WTC11 (cell line): ENCODE results near the gene FGD5. TPM values are rescaled to one million over a fixed set of nuclear protein-coding genes. Genes with fewer than 3 reads are reported as not detected.

Experiments
- ATAC-seq: fragments of 200-7000 bp; cut with Tn5 transposase; 2 replicates; pipeline ENCODE4 v1.10.0; 2021; ENCODE audit warnings: mild to moderate bottlenecking, moderate library complexity
- CTCF ChIA-PET: fragments of 300-600 bp; sonication (Branson Sonifier 250); formaldehyde crosslinking; loops from one replicate; lab custom pipeline; 2021; ENCODE audit warnings: antibody characterized with exemption; lab: Charles Lee
- POLR2A ChIA-PET: fragments of 350-600 bp; sonication (Branson Sonifier 250); formaldehyde crosslinking; loops from one replicate; lab custom pipeline; 2021; ENCODE audit warnings: antibody characterized with exemption; lab: Charles Lee
- DNase-seq: peaks from one replicate; pipeline ENCODE4 v3.0.0; 2021; ENCODE audit warnings: low spot score
- H3K27ac Mint-ChIP-seq: 2 replicates; pipeline ENCODE4 v1.8.0; 2021; ENCODE audit warnings: mixed read lengths
- H3K27me3 Mint-ChIP-seq: 2 replicates; pipeline ENCODE4 v1.8.0; 2021; ENCODE audit warnings: low read depth, mild to moderate bottlenecking, moderate library complexity, mixed read lengths
- H3K36me3 Mint-ChIP-seq: 2 replicates; pipeline ENCODE4 v1.8.0; 2021; ENCODE audit warnings: mixed read lengths
- H3K4me1 Mint-ChIP-seq: 2 replicates; pipeline ENCODE4 v1.8.0; 2022; ENCODE audit warnings: mixed read lengths
- H3K4me3 Mint-ChIP-seq: 2 replicates; pipeline ENCODE4 v1.8.0; 2021; ENCODE audit warnings: mild to moderate bottlenecking, moderate library complexity, mixed read lengths
- H3K9me3 Mint-ChIP-seq: 2 replicates; pipeline ENCODE4 v1.8.0; 2021; ENCODE audit warnings: mixed read lengths
- ELF4 ChIP-seq: sonication (generic); formaldehyde crosslinking; IDR thresholded peaks from 2 replicates; pipeline ENCODE4 v1.8.1; 2022; ENCODE audit warnings: low read depth, mild to moderate bottlenecking, moderate library complexity, missing genetic modification reagents
- ESRRA ChIP-seq: sonication (generic); formaldehyde crosslinking; IDR thresholded peaks from 2 replicates; pipeline ENCODE4 v1.8.1; 2022; ENCODE audit warnings: mild to moderate bottlenecking, missing genetic modification reagents, borderline replicate concordance
- ETV6 ChIP-seq: sonication (generic); formaldehyde crosslinking; IDR thresholded peaks from 2 replicates; pipeline ENCODE4 v1.8.1; 2022; ENCODE audit warnings: mild to moderate bottlenecking, missing genetic modification reagents
- FOXJ3 ChIP-seq: sonication (generic); formaldehyde crosslinking; IDR thresholded peaks from 2 replicates; pipeline ENCODE4 v1.9.0; 2021; ENCODE audit warnings: missing genetic modification reagents, mild to moderate bottlenecking, borderline replicate concordance
- FOXP1 ChIP-seq: sonication (generic); formaldehyde crosslinking; IDR thresholded peaks from 2 replicates; pipeline ENCODE4 v1.8.0; 2022; ENCODE audit warnings: missing genetic modification reagents, mild to moderate bottlenecking, moderate library complexity, borderline replicate concordance
- MYBL2 ChIP-seq: sonication (generic); formaldehyde crosslinking; IDR thresholded peaks from 2 replicates; pipeline ENCODE4 v1.8.1; 2023; ENCODE audit warnings: mild to moderate bottlenecking, moderate library complexity, missing genetic modification reagents
- OVOL2 ChIP-seq: fragments of 250-450 bp; sonication (Bioruptor Pico); IDR thresholded peaks from 2 replicates; pipeline ENCODE4 v1.9.0; 2021; ENCODE audit warnings: mild to moderate bottlenecking, borderline replicate concordance
- PRRX2 ChIP-seq: fragments of 250-450 bp; sonication (Bioruptor Pico); IDR thresholded peaks from 2 replicates; pipeline ENCODE4 v1.8.0; 2021; ENCODE audit warnings: mild to moderate bottlenecking
- SMAD3 ChIP-seq: sonication (generic); formaldehyde crosslinking; IDR thresholded peaks from 2 replicates; pipeline ENCODE4 v1.8.0; 2022; ENCODE audit warnings: missing genetic modification reagents, mild to moderate bottlenecking, borderline replicate concordance
- SMAD4 ChIP-seq: sonication (generic); formaldehyde crosslinking; IDR thresholded peaks from 2 replicates; pipeline ENCODE4 v1.8.0; 2022; ENCODE audit warnings: mild to moderate bottlenecking, missing genetic modification reagents
- SP1 ChIP-seq: sonication (generic); formaldehyde crosslinking; conservative IDR thresholded peaks from 2 replicates; pipeline ENCODE4 v1.8.1; 2022; ENCODE audit warnings: missing genetic modification reagents
- ZBTB21 ChIP-seq: sonication (generic); formaldehyde crosslinking; IDR thresholded peaks from 2 replicates; pipeline ENCODE4 v1.8.1; 2023; ENCODE audit warnings: mild to moderate bottlenecking, missing genetic modification reagents, borderline replicate concordance
- ZNF263 ChIP-seq: sonication (generic); formaldehyde crosslinking; IDR thresholded peaks from 2 replicates; pipeline ENCODE4 v1.8.1; 2022; ENCODE audit warnings: low read depth, mild to moderate bottlenecking, moderate library complexity, missing genetic modification reagents
- ZNF396 ChIP-seq: fragments of 250-450 bp; sonication (Bioruptor Pico); IDR thresholded peaks from 2 replicates; pipeline ENCODE4 v1.8.0; 2021; ENCODE audit warnings: mild to moderate bottlenecking, moderate library complexity, borderline replicate concordance
- total RNA-seq: library from RNA; stranded (reverse); gene quantifications from 3 replicates; pipeline ENCODE4 v1.2.3, GENCODE V29; 2021
- TF ChIP-seq, protein P1 (sequence below): sonication (generic); formaldehyde crosslinking; IDR thresholded peaks from 2 replicates; pipeline ENCODE4 v1.8.0; 2022; ENCODE audit warnings: mild to moderate bottlenecking, missing genetic modification reagents
- TF ChIP-seq, protein P2 (sequence below): fragments of 250-450 bp; sonication (Bioruptor Pico); IDR thresholded peaks from 2 replicates; pipeline ENCODE4 v1.9.0; 2021; ENCODE audit warnings: mild to moderate bottlenecking
- TF ChIP-seq, protein P3 (sequence below): sonication (generic); formaldehyde crosslinking; IDR thresholded peaks from 2 replicates; pipeline ENCODE4 v1.8.0; 2023; ENCODE audit warnings: missing genetic modification reagents, mild to moderate bottlenecking, borderline replicate concordance
- TF ChIP-seq, protein P4 (sequence below): sonication (generic); formaldehyde crosslinking; IDR thresholded peaks from 2 replicates; pipeline ENCODE4 v1.8.1; 2023; ENCODE audit warnings: mild to moderate bottlenecking, moderate library complexity, missing genetic modification reagents
- TF ChIP-seq, protein P5 (sequence below): sonication (generic); formaldehyde crosslinking; conservative IDR thresholded peaks from 2 replicates; pipeline ENCODE4 v1.8.1; 2022; ENCODE audit warnings: mild to moderate bottlenecking, missing genetic modification reagents
- TF ChIP-seq, protein P6 (sequence below): sonication (generic); formaldehyde crosslinking; IDR thresholded peaks from 2 replicates; pipeline ENCODE4 v1.8.1; 2023; ENCODE audit warnings: mild to moderate bottlenecking, missing genetic modification reagents, borderline replicate concordance
- TF ChIP-seq, protein P7 (sequence below): sonication (generic); formaldehyde crosslinking; IDR thresholded peaks from 2 replicates; pipeline ENCODE4 v1.8.1; 2023; ENCODE audit warnings: mild to moderate bottlenecking, missing genetic modification reagents, moderate library complexity
- TF ChIP-seq, protein P8 (sequence below): sonication (generic); formaldehyde crosslinking; IDR thresholded peaks from 2 replicates; pipeline ENCODE4 v1.8.1; 2022; ENCODE audit warnings: low read depth, mild to moderate bottlenecking, moderate library complexity, missing genetic modification reagents, borderline replicate concordance

Gene FGD5
- total RNA-seq, 1 experiment from 2014 or later: 18.3 TPM

DNA sequence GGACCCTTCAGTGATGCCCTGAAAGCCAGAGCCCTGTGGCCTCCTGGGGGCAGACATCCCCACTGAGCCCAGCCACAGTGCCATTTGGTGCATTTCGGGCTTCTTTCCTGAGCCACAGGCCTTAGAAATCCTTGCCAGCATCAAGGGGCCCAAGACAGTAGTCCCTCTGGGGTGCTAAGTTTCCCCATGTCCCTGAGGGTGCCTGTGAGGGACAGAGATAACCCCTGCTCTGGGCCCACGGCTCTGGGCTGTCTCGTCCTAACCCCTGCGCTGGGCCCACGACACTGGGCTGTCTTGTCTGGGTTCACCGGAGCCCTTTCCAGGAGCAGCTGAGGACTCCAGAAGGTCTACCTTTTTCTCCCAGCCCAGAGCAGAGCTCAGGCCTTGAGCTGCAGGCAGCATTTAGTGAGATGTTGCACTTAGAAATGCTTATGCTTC, 45.1 kb upstream of the FGD5 start:
- ChIA-PET CTCF (interaction anchor here (1.1 to 2.6 kb wide), 6 partner anchors 10 to 127 kb away, joined by 3 to 14 read pairs (median 6); no protein-coding TSS in a partner anchor), POLR2A (no interaction called here)
- no peaks in the 10 kb centered on the region for H3K36me3 Mint-ChIP-seq
- H3K4me3 Mint-ChIP-seq: no peak overlapping the region
- H3K4me1 Mint-ChIP-seq: peaks cover 22% of the 10 kb centered on the region
- TF ChIP-seq MYBL2 (CRISPR knock-in tag) (no peak), ZNF396 (CRISPR knock-in tag) (no peak), PRRX2 (no peak), FOXJ3 (CRISPR knock-in tag) (no peak), FOXP1 (no peak), ZBTB21 (no peak), SP1 (CRISPR knock-in tag) (no peak), ZNF263 (no peak), ESRRA (CRISPR knock-in tag) (no peak)
- TF ChIP-seq, protein P1, sequence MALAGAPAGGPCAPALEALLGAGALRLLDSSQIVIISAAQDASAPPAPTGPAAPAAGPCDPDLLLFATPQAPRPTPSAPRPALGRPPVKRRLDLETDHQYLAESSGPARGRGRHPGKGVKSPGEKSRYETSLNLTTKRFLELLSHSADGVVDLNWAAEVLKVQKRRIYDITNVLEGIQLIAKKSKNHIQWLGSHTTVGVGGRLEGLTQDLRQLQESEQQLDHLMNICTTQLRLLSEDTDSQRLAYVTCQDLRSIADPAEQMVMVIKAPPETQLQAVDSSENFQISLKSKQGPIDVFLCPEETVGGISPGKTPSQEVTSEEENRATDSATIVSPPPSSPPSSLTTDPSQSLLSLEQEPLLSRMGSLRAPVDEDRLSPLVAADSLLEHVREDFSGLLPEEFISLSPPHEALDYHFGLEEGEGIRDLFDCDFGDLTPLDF (CRISPR knock-in tag): no peak
- TF ChIP-seq, protein P2, sequence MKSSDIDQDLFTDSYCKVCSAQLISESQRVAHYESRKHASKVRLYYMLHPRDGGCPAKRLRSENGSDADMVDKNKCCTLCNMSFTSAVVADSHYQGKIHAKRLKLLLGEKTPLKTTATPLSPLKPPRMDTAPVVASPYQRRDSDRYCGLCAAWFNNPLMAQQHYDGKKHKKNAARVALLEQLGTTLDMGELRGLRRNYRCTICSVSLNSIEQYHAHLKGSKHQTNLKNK (CRISPR knock-in tag): no peak
- TF ChIP-seq, protein P3, sequence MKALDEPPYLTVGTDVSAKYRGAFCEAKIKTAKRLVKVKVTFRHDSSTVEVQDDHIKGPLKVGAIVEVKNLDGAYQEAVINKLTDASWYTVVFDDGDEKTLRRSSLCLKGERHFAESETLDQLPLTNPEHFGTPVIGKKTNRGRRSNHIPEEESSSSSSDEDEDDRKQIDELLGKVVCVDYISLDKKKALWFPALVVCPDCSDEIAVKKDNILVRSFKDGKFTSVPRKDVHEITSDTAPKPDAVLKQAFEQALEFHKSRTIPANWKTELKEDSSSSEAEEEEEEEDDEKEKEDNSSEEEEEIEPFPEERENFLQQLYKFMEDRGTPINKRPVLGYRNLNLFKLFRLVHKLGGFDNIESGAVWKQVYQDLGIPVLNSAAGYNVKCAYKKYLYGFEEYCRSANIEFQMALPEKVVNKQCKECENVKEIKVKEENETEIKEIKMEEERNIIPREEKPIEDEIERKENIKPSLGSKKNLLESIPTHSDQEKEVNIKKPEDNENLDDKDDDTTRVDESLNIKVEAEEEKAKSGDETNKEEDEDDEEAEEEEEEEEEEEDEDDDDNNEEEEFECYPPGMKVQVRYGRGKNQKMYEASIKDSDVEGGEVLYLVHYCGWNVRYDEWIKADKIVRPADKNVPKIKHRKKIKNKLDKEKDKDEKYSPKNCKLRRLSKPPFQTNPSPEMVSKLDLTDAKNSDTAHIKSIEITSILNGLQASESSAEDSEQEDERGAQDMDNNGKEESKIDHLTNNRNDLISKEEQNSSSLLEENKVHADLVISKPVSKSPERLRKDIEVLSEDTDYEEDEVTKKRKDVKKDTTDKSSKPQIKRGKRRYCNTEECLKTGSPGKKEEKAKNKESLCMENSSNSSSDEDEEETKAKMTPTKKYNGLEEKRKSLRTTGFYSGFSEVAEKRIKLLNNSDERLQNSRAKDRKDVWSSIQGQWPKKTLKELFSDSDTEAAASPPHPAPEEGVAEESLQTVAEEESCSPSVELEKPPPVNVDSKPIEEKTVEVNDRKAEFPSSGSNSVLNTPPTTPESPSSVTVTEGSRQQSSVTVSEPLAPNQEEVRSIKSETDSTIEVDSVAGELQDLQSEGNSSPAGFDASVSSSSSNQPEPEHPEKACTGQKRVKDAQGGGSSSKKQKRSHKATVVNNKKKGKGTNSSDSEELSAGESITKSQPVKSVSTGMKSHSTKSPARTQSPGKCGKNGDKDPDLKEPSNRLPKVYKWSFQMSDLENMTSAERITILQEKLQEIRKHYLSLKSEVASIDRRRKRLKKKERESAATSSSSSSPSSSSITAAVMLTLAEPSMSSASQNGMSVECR (CRISPR knock-in tag): no peak
- TF ChIP-seq, protein P4, sequence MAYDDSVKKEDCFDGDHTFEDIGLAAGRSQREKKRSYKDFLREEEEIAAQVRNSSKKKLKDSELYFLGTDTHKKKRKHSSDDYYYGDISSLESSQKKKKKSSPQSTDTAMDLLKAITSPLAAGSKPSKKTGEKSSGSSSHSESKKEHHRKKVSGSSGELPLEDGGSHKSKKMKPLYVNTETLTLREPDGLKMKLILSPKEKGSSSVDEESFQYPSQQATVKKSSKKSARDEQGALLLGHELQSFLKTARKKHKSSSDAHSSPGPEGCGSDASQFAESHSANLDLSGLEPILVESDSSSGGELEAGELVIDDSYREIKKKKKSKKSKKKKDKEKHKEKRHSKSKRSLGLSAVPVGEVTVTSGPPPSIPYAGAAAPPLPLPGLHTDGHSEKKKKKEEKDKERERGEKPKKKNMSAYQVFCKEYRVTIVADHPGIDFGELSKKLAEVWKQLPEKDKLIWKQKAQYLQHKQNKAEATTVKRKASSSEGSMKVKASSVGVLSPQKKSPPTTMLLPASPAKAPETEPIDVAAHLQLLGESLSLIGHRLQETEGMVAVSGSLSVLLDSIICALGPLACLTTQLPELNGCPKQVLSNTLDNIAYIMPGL (CRISPR knock-in tag): no peak
- TF ChIP-seq, protein P5, sequence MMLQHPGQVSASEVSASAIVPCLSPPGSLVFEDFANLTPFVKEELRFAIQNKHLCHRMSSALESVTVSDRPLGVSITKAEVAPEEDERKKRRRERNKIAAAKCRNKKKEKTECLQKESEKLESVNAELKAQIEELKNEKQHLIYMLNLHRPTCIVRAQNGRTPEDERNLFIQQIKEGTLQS (CRISPR knock-in tag): no peak
- ATAC-seq: peak; percentile 26
- peaks cover 5% of the 10 kb centered on the region for H3K9me3 Mint-ChIP-seq
- no peaks in the 10 kb centered on the region for H3K27me3 Mint-ChIP-seq
- peak; percentile 11 for DNase-seq
- H3K27ac Mint-ChIP-seq: no peak overlapping the region

DNA sequence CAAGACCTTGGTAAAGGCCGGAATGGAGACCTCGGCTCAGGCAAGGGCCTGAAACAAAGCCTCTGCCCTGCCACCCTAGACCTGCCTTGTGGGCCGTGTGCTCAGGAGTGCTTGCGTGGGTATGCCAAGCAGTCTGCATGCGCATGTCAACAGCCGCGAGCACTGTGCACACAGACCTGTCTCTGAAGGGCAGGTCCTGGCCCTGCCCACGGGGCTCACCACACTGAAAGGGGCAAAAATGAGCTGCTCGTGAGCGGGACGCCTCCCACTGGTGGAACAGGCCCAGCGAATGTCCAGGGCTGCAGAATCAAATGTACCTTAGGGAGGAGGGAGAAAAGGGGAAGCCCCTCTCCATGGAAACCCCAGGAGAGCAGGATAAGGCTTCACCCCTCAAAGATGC, 44.3 kb upstream of the FGD5 start:
- H3K36me3 Mint-ChIP-seq: no peaks in the 10 kb centered on the region
- TF ChIP-seq, protein P6, sequence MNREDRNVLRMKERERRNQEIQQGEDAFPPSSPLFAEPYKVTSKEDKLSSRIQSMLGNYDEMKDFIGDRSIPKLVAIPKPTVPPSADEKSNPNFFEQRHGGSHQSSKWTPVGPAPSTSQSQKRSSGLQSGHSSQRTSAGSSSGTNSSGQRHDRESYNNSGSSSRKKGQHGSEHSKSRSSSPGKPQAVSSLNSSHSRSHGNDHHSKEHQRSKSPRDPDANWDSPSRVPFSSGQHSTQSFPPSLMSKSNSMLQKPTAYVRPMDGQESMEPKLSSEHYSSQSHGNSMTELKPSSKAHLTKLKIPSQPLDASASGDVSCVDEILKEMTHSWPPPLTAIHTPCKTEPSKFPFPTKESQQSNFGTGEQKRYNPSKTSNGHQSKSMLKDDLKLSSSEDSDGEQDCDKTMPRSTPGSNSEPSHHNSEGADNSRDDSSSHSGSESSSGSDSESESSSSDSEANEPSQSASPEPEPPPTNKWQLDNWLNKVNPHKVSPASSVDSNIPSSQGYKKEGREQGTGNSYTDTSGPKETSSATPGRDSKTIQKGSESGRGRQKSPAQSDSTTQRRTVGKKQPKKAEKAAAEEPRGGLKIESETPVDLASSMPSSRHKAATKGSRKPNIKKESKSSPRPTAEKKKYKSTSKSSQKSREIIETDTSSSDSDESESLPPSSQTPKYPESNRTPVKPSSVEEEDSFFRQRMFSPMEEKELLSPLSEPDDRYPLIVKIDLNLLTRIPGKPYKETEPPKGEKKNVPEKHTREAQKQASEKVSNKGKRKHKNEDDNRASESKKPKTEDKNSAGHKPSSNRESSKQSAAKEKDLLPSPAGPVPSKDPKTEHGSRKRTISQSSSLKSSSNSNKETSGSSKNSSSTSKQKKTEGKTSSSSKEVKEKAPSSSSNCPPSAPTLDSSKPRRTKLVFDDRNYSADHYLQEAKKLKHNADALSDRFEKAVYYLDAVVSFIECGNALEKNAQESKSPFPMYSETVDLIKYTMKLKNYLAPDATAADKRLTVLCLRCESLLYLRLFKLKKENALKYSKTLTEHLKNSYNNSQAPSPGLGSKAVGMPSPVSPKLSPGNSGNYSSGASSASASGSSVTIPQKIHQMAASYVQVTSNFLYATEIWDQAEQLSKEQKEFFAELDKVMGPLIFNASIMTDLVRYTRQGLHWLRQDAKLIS (CRISPR knock-in tag): no peak
- TF ChIP-seq ELF4 (CRISPR knock-in tag) (no peak), ETV6 (no peak), OVOL2 (no peak), SMAD4 (CRISPR knock-in tag) (no peak), SMAD3 (CRISPR knock-in tag) (no peak), ZNF263 (no peak)
- TF ChIP-seq, protein P7, sequence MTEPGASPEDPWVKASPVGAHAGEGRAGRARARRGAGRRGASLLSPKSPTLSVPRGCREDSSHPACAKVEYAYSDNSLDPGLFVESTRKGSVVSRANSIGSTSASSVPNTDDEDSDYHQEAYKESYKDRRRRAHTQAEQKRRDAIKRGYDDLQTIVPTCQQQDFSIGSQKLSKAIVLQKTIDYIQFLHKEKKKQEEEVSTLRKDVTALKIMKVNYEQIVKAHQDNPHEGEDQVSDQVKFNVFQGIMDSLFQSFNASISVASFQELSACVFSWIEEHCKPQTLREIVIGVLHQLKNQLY (CRISPR knock-in tag): no peak
- TF ChIP-seq, protein P8, sequence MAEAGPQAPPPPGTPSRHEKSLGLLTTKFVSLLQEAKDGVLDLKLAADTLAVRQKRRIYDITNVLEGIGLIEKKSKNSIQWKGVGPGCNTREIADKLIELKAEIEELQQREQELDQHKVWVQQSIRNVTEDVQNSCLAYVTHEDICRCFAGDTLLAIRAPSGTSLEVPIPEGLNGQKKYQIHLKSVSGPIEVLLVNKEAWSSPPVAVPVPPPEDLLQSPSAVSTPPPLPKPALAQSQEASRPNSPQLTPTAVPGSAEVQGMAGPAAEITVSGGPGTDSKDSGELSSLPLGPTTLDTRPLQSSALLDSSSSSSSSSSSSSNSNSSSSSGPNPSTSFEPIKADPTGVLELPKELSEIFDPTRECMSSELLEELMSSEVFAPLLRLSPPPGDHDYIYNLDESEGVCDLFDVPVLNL (CRISPR knock-in tag): no peak
- no peak overlapping the region for H3K4me3 Mint-ChIP-seq
- CTCF ChIA-PET: interaction anchor here (0.9 to 2.6 kb wide), 7 partner anchors 9 to 148 kb away, joined by 3 to 14 read pairs (median 6); no protein-coding TSS in a partner anchor
- POLR2A ChIA-PET: no interaction called here
- H3K9me3 Mint-ChIP-seq: peaks cover 12% of the 10 kb centered on the region
- H3K4me1 Mint-ChIP-seq: peaks cover 22% of the 10 kb centered on the region
- ATAC-seq (peak; percentile 36), DNase-seq (peak; percentile 20)
- H3K27me3 Mint-ChIP-seq: no peaks in the 10 kb centered on the region
- H3K27ac Mint-ChIP-seq: no peak overlapping the region
